Right forelimb (tissue), 1 donor: ENCODE measurements around the gene SDHD.
"Not testable (repeated sequence)": the region's sequence is repeated elsewhere in the genome, so short reads cannot be mapped to it uniquely, and the experiment has no call there.

Experiments
- DNase-seq: peaks from one replicate; pipeline ENCODE4 v3.0.0-alpha.2; 2018

The SDHD gene

DNA sequence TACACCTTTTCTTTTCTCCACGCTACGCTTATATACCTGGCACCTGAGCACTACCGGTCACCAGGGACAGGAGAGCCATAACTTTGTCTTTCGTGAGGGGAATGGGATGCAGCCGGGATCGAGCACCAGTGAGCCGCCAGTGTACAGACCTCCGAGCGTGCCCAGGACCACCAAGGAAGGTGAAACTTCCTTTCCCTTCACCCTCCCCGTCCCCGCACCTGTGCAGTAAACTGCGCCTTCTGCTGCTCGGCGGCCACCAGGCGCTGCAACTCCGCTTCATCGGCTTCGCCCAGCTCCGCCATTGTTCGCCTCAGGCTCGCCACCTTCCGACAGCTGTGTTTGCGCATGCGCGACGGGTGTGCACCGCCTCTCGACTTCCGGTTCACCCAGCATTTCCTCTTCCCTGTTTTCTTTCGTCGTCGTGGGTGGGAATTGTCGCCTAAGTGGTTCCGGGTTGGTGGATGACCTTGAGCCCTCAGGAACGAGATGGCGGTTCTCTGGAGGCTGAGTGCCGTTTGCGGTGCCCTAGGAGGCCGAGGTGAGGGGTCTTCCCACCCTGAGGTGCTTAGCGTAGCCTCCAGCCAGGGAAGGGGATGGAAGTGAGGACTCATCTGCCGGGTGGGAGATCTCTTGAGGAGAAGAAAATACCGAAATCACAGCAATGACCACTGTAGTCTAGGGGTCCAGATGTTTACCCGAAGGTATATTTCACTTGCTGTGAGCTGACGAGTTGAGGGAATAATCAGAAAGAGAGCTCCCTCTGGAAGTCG, at the start of gene SDHD, which contains the start of gene TIMM8B:
TSS of gene SDHD (plus strand) at position 452 of the 770 bp plus-strand sequence. CDS start at position 487, 35 bp downstream.
TSS of gene TIMM8B (minus strand) at position 335 of the 770 bp plus-strand sequence. CDS start at position 302, 33 bp downstream.
- DNase-seq, result peak; percentile 97

DNA sequence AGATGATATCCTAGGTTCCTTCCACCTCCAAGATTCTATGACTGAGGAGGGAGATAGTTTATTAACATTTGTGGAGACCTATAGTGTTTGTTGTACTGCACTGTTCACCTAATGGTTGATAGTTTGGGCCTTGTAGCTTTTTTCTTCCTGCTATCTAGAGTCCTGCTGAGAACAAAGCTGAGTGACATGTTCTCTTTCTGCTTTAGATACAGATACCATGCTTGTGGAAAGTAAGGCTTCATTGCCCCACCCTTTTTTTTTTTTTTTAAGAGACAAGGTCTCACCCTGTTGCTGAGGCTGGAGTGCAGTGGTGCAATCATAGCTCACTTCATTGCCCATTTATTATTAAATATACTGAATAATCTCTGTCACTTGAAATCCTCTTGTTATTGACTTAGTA, 49.1 kb upstream of the SDHD start:
- no peak for DNase-seq

DNA sequence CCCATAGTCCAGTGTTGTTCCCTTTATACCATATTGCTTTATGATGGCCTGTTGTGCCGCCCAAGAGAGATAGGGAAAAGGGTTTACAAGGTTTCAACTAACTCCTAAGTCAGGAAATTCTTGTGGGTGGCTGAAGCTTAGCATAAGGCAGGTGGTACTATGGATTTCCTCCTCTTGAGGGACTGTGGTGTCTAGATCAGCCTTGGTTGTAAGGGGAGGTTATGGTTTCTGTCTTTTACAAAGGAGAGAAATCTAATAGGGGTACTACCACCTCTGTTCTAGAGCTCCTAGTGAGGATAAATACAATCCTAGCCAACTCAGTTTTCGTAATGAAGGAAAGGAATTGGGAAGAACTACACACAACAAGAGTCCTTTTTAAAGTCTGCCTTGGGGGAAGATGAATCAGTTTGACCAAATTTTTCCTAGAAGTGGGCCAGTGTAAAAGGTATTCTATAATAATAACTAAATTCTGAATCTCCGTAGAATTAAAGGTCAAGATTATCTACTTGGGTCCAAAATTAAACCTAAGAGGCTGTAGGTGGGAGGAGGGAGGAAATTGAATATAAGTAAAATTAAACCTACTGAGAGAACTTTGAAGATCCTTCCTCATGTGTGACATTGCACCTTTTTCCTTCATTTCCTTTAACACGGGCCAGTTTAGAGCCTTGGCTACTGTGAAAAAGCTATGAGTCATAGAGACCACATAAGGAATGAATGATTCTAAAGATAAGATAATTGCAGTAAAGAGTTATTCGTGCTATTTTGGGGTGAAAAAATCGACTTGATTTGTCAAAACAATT, 44.3 kb upstream of the SDHD start:
- no peak for DNase-seq

DNA sequence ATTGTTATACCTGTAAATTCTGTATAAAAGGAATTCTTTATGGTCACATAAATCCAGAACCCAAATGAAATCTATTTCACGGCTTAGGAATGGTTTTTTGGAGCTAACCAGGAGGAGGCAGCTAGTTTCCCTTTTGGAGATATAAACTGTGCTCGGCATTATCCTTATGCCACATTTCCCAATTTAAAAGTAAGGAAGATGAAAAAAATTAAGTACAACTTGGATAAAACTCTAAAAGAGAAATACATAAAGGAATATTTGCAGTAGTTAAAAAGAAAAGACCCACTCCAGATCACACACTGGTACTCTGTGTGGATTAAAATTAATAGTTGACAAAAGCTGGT, 43.7 kb upstream of the SDHD start:
- no peak for DNase-seq

DNA sequence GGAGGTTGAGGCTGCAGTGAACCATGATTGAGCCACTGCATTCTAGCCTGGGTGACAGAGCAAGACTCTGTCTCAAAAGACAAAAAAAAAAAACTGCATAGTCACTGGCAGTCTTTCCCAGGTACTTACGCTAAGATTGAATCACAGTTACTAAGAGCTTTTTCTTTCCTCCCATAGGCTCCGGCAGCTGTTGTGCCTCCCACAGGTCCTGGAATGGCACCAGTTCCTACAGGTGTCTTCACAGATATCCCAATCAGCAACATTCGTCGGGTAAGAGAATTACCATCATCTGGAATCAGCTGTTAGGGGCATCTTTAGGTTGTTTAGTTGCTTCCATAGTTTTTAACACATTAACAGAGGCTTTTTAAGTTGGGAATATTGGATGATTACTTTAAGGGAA, 41.7 kb upstream of the SDHD start:
- no peak for DNase-seq

DNA sequence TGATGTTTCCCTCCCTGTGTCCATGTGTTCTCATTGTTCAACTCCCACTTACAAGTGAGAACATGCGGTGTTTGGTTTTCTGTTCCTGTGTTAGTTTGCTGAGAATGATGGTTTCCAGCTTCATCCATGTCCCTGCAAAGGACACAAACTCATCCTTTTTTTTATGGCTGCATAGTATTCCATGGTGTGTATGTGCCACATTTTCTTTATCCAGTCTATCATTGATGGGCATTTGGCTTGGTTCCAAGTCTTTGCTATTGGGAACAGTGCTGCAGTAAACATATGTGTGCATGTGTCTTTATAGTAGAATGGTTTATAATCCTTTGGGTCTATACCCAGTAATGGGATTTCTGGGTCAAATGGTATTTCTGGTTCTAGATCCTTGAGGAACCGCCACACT, 40.0 kb upstream of the SDHD start:
- DNase-seq, result not testable (repeated sequence)

DNA sequence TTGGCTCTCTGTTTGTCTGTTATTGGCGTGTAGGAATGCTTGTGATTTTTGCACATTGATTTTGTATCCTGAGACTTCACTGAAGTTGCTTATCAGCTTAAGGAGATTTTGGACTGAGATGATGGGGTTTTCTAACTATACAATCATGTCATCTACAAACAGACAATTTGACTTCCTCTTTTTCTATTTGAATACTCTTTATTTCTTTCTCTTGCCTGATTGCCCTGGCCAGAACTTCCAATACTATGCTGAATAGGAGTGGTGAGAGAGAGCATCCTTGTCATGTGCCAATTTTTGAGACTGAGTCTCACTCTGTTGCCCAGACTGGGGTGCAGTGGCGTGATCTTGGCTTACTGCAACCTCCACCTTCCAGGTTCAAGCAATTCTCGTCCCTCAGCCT, 38.4 kb upstream of the SDHD start:
- DNase-seq, result not testable (repeated sequence)

DNA sequence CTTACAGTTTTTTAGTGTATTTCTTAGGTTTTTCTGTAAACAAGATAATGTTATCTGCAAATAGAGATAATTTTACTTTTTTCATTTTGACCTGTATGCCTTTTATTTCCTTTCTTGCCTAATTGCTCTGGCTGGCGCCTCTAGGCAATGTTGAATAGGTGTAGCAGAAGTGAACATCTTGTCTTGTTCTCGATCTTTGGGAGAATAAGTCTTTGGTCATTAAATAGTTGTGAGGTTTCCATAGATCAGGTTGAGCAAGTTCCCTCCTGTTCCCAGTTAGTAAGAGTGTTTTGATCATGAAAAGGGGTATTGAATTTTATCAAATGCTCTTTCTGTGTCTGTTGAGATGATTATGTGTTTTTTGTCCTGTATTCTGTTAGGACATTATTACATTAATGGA, 36.9 kb upstream of the SDHD start:
- DNase-seq, result no peak

DNA sequence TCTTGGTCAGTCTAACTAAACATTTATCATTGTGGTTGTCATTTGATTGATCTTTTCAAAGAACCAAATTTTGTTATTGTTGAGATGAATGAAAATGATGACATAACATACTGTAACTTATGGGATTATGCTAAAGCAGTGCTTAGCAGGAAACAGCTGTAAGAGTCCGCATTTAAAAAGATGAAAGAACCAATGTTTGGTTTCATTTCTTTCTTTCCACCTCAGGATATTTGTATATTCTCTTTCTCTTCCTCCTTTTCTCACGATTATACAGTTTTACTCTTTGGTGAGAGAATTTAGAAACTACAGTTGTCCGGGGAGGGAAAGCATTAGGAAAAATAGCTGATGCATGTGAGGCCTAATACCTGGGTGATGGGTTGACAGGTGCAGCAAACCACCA, 36.0 kb upstream of the SDHD start:
- DNase-seq, result no peak

DNA sequence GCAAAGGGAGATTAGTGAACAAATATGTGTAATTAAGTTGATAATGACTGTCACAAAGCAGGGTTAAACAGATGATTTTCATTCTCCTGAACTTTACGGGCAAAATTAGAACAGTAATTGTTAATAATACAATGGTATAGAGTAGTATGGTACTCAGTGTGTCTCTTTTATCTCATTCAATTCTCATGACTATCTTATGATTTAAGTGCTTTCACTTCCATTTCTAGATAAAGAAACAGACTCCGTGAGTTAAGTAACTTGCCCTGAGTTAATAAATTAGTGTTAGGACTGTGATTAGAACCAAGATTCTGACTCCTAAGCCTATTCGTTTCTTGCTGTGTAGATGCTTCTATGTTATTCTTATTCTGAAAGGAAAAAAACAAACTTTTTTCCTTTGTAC, 34.9 kb upstream of the SDHD start:
- DNase-seq, result no peak

DNA sequence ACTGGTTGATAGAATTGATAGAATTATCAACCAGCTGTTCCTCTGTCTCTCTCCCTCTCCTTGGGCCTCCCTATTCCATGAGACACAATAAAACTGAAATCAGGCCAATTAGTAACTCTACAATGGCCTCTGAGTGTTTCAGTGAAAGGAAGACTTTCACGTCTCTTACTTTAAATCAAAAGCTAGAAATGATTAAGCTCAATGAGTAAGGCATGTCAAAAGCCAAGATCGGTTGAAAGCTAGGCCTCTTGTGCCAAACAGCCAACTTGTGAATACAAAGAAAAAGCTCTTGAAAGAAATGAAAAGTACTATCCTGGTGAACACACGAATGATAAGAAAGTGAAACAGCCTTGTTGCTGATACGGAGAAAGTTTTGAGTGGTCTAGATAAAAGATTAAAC, 29.5 kb upstream of the SDHD start:
- no peak for DNase-seq

DNA sequence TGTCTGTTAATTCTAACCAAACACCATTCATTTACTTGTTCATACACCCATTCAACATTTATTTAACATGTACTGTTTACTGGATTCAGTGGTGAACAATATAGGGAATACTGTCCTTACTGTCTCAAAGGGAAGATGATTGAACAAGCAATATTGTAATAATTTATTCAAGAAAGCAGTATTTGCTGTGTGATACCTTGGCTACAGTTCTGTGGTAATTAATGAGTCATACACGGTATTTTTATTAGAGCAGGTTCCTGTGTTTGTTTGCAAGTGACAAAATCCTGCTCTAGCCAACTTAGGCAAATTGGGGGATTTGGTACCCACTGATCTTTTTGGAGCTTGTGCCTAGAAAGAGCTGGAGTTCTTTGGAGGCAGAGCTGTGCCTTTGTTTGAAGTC, 28.6 kb upstream of the SDHD start:
- no peak for DNase-seq

DNA sequence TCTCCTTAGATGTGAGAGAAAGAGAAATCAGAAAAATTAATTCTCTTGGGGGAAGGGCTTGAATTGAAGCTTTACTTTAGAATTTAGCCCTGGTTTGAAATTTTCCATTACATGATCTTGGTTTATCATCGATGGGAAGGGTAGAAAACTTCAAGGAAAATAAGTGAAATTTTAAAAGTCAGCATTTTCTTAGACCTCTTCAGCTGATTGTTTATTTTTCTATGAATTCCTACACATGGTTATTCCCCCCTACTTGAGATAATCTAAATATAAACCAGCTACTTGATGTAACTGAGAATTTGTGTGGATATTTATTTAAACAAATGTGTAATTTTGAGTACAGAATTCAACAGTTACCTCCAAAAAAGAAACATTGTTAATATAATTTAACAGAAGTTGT, 23.8 kb upstream of the SDHD start:
- no peak for DNase-seq

DNA sequence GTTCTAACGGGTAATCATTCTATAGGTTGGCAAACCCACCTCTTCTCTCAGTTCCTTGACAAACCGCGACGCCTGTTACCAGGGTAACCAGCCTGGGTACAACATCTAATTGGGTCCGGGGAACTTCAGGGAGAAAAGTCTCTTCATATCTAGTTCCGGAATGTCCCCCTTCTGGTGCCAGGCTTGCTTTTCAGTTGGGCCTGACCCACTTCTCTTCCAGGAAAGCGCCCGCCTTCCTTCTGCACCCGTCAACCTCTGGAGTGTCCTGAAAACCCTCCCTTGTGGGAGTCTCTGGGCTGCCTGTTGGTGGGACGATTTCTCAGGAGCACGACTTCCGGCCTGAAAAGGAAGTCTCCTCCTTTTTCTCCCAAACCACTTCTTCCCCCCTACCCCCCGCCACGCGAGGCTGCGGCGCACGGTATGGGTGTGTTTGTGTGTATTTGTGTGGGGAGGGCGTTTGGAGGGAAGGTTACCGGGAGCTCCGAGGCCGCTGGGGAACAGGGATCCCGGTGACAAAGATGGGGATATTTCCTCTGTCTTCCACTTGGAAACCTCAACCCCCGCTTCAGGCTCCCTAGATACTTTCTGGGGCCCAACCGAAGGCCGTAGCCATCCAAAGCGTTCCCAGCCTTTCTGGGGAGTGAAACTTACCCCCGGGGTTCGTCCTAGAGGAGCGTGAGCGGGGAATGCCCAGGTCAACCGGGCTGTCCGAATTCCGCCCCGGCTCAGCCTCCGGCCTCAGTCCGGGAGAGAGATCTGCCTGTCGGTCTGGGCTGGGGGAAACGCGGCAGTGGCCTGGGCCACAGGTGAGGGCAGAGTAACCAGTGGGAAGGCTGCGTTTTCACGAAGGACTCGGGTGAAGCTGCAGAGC, 12.5 kb upstream of the SDHD start, which contains the start of the genes NKAPD1 and PIH1D2:
TSS of gene NKAPD1 (plus strand) at position 359 of the 871 bp plus-strand sequence. CDS start 1,276 bp downstream, outside the sequence.
TSS of gene PIH1D2 (minus strand) at position 77 of the 871 bp plus-strand sequence. CDS start 843 bp downstream, outside the sequence.
- DNase-seq, result peak; percentile 88

DNA sequence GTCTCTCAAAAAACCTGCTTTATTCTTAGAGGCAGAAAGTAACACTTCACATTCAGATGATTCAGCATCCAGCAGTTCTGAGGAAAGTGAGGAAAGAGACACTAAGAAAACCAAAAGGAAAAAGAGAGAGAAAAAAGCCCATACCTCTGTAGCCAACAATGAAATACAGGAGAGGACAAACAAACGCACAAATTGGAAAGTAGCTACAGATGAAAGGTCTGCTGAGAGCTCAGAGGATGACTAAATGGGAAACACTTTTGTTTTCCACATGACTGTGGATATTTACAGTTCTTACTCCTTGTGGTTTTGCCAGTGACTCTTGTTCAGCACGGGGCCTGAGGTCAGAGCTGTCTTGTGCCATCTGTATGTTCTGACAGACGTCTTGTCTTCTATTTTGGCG, 3.9 kb upstream of the SDHD start:
- DNase-seq, result no peak

DNA sequence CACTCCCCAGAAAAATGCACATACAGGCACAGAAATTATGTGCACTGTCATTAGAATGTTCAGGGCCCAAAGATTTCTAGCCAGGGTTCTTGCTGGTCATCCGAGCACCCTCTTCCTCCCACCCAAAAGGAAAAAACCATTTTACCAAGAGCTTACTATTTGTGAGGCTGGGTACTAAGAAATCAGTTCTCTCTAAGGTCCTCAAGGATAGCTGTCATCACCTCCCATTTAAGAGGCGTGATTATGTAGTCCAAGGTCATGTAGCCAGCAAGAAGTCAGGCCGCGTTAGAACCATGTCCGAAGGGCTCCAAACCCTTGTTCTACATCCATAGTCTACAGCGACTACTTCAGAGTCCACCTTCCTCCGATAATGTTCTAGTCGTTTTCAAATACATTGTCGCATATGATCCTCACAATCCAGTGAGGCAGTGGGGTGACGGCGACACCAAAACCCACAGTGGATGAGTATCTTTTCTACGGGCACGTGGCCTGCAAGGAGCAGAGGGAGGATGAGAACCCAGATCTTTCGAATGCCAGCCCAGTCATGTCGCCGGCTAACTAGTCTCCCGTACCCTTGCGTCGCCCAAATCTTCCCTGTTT, 751 bp upstream of the SDHD start:
- DNase-seq, result no peak

DNA sequence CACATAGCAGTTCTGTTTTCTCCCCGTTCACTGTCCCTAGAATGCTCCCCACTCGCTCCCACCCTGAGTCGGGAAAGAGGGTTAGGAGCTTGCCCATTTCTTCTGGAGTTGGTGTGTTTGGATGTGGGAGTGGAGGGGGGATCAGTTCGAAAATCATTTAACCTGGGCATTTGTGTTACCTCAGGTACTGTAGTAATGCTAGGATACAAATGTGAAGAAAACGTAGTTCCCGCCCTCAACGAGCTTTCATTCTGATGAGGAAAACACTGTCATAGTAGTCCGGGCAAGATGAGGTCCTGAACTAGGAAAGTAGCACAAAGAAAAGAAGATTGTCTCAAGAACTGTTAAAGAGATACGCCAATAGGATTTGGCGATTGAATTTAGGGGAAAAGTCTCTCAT, 539 bp downstream of the SDHD start:
- no peak for DNase-seq

DNA sequence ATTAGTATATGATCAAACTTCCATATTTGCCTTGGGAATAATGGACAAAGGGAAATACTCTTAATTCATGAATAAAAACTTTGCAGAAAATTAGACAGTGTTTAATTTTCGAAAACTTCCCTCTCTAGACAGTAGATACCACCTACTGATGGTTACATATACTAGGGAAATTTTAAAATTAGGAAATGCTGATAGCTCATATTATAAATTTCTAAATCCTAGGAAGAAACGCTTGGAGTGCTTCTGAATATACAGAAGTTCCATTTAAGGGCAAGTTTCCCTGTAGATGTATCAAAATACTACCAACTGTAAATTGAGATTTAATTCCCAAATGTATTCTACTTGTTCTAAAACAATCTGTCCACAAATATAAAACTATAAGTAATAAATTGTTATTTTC, 8.6 kb downstream of the SDHD start:
- not testable (repeated sequence) for DNase-seq

DNA sequence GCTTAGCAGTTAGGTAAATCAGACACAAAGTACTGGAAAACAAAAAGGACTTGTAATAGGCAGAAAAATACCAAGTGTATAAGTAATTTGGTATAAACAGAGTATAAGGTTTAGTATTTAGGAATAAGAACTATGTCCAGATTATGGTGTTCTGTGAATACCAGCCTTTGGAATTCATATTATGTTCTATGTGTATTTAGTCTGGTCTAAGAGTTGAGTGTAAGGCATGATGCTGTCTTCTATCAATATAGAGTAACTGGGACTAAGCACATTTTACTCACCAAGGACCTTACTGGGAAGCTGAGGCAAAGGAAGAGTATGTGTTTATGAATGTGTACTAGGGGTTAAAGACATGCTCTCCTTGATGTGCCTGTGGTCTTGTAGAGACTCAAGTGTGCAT, 9.5 kb downstream of the SDHD start:
- no peak for DNase-seq

DNA sequence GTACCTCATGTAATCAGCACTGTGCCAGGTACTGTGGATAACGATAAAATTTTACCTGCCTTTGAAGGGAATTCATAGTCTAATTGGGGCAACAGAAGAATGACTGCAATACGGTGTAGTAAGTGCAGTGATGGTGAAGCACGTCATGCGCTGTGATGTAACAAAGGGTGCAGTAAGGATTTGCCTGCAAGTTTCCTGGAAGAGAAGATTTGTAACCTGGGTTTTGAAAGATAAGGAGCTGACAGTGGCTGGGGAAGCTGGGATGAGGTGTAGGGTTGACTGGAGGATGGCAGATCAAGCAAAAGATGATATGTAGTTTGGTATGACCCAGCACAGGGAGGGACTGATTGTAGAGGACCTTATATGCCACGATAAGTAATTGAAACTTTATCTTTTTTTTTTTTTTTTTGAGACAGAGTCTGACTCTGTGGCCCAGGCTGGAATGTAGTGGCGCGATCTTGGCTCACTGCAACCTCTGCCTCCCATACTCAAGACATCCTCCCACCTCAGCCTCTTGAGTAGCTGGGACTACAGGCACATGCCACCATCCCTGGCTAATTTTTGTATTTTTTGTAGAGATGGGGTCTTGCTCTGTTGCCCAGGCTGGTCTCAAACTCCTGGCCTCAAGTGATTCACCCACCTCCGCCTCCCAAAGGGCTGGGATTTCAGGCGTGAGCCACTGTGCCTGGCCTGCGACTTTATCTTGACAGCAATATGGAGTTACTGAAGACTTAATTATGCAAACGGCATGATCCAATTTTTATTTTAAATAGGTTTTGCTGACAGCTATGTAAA, 11.3 kb downstream of the SDHD start:
- no peak for DNase-seq

DNA sequence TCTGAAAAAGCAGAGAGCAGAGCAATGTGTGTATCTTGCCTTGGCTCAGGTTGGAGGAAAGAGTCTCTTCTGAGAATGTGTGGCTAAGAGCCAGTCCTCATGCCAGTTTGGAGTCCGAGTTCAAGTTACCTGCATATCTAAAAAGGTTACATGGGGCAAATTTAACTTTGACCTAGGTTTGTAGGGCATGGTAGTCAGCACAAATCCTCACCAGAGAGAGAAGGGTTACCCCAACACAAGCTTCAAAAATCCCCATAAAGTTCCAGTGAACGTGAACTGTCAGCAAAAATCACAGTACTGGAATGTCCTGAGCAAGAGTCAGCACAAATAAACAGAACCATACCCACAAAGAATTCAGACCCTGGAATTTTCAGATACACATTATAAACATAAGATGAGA, 13.8 kb downstream of the SDHD start:
- DNase-seq, result no peak

DNA sequence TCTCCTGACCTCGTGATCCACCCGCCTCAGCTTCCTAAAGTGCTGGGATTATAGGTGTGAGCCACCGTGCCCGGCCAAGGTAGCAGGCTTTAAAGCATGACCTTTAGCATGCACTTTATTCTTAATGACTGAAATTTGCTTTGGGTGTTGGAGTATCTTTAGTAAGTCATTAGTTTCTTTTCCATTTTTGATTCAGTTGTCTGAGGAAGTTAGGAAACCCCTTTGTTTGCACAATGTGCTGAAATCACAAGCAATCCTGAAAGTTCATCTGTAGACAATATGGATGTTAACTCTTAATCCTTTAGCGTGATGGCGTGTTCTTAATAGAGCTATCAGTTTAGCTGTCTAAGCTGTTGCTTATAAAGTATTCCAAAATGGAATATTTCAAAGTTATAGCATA, 16.8 kb downstream of the SDHD start:
- no peak for DNase-seq
